Mucosa of descending colon (tissue), 3 donors: ENCODE data around the gene MOGAT1. TPM values are rescaled to one million over a fixed set of nuclear protein-coding genes. Genes with fewer than 3 reads are reported as not detected.

Experiments used
- ATAC-seq: fragments of 200-7000 bp; cut with Tn5 transposase; one replicate; pipeline ENCODE4 v1.9.1; 2020; ENCODE audit warnings: mild to moderate bottlenecking, moderate library complexity
- DNase-seq, 3 donors: peaks; one replicate each; pipeline ENCODE4 v3.0.0-alpha.2; 2020
- H3K36me3 ChIP-seq: fragments of 200-600 bp; one replicate; pipeline ENCODE4 v1.8.0; 2021; ENCODE audit warnings: low read depth, mild to moderate bottlenecking
- H3K4me1 ChIP-seq: fragments of 200-600 bp; one replicate; pipeline ENCODE4 v1.8.0; 2021; ENCODE audit warnings: low read depth, mild to moderate bottlenecking
- H3K4me3 ChIP-seq: fragments of 200-600 bp; one replicate; pipeline ENCODE4 v1.8.0; 2021; ENCODE audit warnings: mild to moderate bottlenecking
- H3K9me3 ChIP-seq: fragments of 200-600 bp; one replicate; pipeline ENCODE4 v1.8.0; 2021; ENCODE audit warnings: mild to moderate bottlenecking
- CTCF ChIP-seq: fragments of 200-600 bp; IDR thresholded peaks from one replicate; pipeline ENCODE4 v1.8.0; 2022; ENCODE audit warnings: antibody characterized with exemption, mild to moderate bottlenecking
- intact Hi-C, 2 donors: fragments of 100-400 bp; cut with DNase I in 1 of 2; cut with micrococcal nuclease in 1 of 2; formaldehyde crosslinking; loops; one replicate each; pipeline versions ENCODE4 v1.11.0 to v1.11.1; 2022; cut with DNase I, micrococcal nuclease
- total RNA-seq, 3 donors: library from RNA; stranded (reverse); fragmentation: NEBNext Ultra II Directional in 2 of 3; extraction: Animal tissue kit (Norgen Biotek cat#: 25700) in 2 of 3; gene quantifications; one replicate each; pipeline versions ENCODE4 v1.2.1 to v1.2.4, GENCODE V29; 2021 to 2023
- donor health status: DM: no; HTN: no; CAD: no; lungs with moderate emphysema.
- donor health status: DM: no; HTN: no; CAD: no.
- donor health status: DM: no; HTN: yes; CAD: no.

The MOGAT1 gene
- total RNA-seq, 3 donors from 2014 or later: 0.38 TPM; not detected in 2

GRCh38 chr2:222745836-222746559 is 74.5 kb downstream of the MOGAT1 start:
- TF ChIP-seq CTCF: no peak
- H3K9me3 ChIP-seq: no peaks in the 10 kb centered on the region
- no peak for DNase-seq
- no peaks in the 10 kb centered on the region for H3K36me3 ChIP-seq
- intact Hi-C loops: no loop called here
- no peak for ATAC-seq
- no peaks in the 10 kb centered on the region for H3K4me1 ChIP-seq
- no peak overlapping the region for H3K4me3 ChIP-seq

GRCh38 chr2:222747526-222748160 is 76.2 kb downstream of the MOGAT1 start:
- ATAC-seq (no peak), DNase-seq (no peak)
- intact Hi-C loops: no loop called here
- TF ChIP-seq CTCF: no peak
- H3K36me3 ChIP-seq: no peaks in the 10 kb centered on the region
- H3K4me3 ChIP-seq: no peak overlapping the region
- H3K9me3 ChIP-seq: no peaks in the 10 kb centered on the region
- H3K4me1 ChIP-seq: no peaks in the 10 kb centered on the region

GRCh38 chr2:222750533-222750932 is 79.1 kb downstream of the MOGAT1 start:
- ATAC-seq (no peak), DNase-seq (no peak)
- intact Hi-C loops: no loop called here
- Histone ChIP-seq H3K4me1 (peaks cover 8% of the 10 kb centered on the region), H3K4me3 (no peak overlapping the region), H3K9me3 (no peaks in the 10 kb centered on the region), H3K36me3 (no peaks in the 10 kb centered on the region)
- TF ChIP-seq CTCF: no peak

- Histone ChIP-seq H3K4me3 (no peak overlapping the region), H3K4me1 (peaks cover 8% of the 10 kb centered on the region), H3K9me3 (no peaks in the 10 kb centered on the region), H3K36me3 (no peaks in the 10 kb centered on the region)
- DNase-seq (no peak), ATAC-seq (no peak)
- intact Hi-C loops: no loop called here
- TF ChIP-seq CTCF: no peak
These were observed 79.8 kb downstream of the MOGAT1 start for GRCh38 chr2:222751238-222751637.

GRCh38 chr2:222751821-222752719 is 80.6 kb downstream of the MOGAT1 start:
- no peak for TF ChIP-seq CTCF
- Histone ChIP-seq H3K4me1 (peaks cover 8% of the 10 kb centered on the region), H3K9me3 (no peaks in the 10 kb centered on the region), H3K36me3 (no peaks in the 10 kb centered on the region), H3K4me3 (no peak overlapping the region)
- ATAC-seq (no peak), DNase-seq (no peak)
- intact Hi-C loops: no loop called here
